DMS53 treated with DMSO at 0.1 percent for 48 hours (cell line): Measurements from ENCODE around the gene NLRP6.

Experiments used
- DNase-seq: peaks from one replicate; lab custom pipeline; 2025; ENCODE audit not compliant: unreplicated experiment; lab: John Stamatoyannopoulos, UW

The NLRP6 gene

DNA sequence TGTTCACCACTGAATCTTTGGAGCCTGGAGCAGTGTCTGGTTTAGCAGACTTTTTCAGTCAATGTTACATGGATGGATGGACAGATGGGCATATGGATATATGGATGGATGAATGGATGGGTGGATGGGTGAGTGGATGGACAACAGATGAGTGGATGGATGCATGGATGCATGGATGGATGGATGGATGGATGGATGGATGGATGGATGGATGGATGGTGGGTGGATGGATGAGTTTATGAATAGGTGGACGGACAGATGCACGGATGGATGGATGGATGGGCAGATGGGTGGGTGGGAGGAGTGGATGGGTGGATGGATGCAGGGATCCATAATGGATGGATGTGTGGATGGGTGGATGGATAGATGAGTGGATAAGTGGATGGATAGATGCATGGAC is 22.4 kb upstream of the NLRP6 start:
- no peak for DNase-seq

- no peak for DNase-seq
Observed at GRCh38 chr11:256952-257737, 21.1 kb upstream of the NLRP6 start.

DNA sequence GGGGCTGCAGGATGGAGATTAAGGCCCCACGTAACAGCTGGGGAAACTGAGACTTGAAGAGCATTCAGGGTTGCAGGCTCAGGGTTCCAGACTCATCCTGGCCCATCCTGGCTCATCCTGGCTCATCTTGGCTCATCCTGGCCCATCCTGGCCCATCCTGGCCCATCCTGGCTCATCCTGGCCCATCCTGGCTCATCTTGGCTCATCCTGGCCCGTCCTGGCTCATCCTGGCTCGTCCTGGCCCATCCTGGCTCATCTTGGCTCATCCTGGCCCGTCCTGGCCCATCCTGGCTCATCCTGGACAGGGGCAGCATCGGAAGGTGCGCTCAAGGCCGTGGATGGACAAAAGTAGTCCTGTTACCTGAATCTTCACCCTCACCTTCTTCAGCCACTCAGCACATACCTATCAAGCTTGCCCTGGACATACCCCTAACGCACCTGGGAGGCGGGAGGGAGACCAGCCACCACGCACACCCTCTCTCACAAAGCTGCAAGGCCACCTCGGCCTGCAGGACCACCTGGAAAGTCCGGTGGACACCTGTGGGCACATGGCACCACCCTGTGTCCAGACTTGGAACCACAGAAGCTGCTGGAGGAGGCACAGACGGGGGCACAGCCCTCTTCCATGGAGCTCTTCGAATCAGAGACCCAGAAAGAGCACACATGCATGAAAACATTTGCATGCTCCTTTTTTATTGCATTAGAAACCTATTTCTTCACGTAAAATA is 20.3 kb upstream of the NLRP6 start:
- no peak for DNase-seq

DNA sequence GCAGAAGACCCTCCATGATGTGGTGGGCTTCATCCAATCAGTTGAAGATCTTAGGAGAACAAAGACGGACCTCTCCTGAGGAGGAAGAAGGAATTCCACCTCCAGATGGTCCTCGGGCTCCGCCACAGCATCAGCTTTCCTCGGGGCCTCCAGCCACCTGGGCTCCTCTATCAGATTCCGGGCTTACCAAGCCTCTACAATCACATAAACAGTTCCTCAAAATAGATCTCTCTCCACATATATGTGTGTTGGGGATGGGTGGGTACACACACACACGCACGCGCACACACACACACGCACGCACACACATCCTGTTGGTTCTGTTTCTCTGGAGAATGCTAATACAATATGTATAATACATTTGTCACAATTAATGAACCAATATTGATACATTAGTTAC is 18.8 kb upstream of the NLRP6 start:
- DNase-seq = no peak

DNA sequence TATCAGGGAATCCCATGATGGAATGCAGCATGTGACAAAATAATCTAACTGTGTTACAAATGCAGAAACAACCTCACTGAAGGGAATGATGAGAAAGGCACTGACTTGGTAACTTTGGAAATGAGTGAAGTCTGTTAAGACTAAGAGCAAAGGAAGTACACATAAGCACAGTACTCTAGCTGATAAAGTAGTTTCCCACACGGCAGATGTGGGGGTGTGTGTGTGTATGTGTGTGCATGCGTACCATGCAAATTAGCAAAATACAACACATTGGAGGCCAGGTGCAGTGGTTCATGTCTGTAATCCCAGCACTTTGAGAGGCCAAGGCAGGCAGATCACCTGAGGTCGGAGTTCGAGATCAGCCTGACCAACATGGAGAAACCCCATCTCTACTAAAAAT is 16.6 kb upstream of the NLRP6 start:
- no peak for DNase-seq

GRCh38 chr11:266676-267439 is 11.3 kb upstream of the NLRP6 start:
- DNase-seq = no peak

DNA sequence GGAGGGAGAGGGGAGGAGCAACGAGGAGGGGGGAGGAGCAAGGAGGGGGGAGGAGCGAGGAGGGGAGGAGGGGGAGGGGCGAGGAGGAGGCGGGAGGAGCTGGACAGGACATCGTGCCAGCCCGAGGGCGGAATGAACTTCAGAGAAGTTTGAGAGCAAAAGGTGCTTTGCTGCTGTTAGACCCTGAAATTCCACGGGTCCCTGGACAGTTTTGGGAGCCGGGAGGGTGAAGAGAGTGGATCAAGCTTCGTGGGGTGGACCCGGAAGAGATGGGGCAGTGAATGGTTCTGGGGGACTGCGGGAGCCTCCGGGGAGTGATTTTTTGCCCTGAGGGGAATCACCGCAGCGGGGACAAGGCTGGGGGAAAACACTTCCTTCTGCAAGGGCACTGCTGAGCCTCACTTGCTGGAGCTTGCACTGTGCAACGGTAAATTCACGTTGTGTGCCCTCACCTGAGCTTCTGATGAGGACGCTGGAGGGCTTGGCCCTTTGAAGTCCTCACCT is 10.7 kb upstream of the NLRP6 start:
- peak; percentile 16 for DNase-seq

GRCh38 chr11:268716-269145 is 9.5 kb upstream of the NLRP6 start:
- peak; percentile 37 for DNase-seq

DNA sequence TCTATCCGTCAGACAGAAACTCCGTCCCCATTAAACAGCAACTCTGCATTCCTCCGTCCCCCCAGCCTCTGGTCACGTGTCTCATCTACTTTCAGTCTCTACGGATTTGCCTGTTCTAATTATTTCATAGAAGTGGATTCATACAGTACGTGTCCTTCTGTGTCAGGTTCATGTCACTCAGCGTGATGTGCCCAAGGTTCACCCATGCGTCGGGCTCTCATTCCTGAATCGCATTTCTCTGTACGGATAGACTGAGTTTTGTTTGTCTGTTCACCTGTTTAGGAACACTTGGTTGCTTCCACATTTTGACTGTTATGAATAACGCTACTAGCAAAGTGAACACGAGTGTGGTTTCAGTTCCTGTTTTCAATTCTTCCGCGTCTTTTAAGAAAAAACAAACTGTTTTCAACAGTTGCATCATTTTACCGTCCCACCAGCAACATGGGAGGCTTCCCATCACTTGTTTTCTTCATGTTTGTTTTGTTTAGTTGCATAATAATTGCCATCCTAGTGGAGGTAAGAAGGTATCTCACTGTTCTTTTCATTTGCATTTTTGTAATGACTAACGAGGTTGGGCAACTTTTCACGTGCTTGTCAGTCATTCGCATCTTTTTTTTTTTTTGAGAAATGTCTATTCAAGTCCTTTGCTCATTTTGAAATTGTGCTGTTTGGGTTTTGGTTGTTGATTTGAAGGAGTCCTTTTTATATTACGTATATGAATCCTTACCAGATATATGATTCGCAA is 8.9 kb upstream of the NLRP6 start:
- no peak for DNase-seq

DNA sequence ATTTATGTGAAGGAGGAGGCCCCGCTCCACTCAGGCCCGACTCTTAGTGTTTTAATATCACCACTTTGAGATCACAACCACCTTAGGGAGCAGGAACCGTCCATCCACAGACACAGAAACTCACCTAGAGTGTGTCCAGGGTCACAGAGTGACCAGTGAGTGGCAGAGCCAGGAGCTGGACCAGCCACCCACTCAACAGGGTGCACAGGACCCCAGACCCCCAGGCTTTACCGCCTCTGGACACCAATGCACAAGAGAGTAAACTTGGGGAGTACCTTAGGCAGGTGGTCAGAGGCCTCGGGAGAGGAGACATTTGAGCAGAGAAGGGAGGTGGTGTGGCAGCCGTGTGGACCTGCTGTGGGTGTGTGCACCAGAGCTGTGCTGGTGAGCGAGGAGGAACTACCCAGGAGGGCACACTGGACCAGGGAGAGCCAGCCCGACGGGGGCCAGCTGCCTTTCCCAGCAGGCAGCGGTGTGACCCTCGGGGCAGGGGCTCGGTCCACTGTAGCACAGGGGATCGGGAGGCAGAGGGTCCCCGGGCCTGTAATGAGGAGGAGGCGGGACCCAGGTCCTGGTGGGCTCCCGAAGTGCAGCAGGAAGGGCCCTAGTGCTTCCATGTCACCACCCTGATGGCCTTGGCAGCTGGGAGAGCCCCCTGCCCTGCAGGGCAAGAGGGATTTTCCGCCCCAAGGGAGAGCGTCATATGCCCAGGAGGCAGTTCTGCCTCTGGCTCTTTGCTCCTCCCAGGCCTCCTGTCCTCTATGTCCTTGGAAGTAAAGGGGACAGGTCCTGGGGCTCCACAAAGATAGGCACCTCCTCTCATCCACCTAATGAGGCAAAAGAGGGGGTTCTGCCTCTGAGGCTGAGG is 7.5 kb upstream of the NLRP6 start:
- DNase-seq = no peak

- no peak for DNase-seq
Observed at GRCh38 chr11:271319-271715, 6.9 kb upstream of the NLRP6 start.

DNA sequence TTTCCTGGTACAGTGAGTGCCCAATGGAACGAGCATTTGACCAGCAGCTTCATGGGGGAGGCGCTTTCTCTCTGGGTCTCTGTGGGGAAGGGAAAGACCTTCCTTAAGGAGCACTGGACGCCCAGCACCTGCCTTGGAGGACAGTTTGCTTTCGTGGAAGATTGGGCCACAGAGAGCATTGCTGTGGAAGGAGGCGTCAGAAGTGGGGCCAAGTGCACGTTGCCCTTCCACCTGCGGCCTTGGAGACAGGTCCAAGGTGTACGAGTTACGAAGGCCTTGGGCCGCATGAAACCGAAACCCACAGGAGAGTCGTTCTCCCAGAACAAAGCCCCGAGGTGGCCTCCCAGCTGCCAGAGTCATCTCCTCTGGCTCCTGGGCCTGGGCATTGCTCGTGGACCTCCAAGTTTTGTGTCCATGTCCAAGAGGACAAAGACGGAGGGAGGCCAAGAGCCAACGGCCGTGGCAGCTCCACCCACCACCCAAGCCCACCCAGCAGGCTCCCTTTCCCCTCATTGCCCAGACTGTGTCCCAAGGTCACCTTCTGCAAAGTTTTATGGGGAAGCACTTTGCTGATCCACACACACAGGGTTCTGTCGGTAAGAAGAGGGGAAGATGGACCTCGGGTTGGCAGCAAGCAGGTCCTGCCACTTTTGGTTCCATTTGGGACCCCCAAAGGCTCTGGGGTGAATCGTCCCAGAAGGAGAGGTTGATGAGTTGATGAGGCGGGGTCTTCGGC is 5.8 kb upstream of the NLRP6 start:
- no peak for DNase-seq

GRCh38 chr11:272931-273198 is 5.3 kb upstream of the NLRP6 start:
- no peak for DNase-seq

- DNase-seq = no peak
Observed at GRCh38 chr11:276219-276618, 2.0 kb upstream of the NLRP6 start.

GRCh38 chr11:279040-279965 is 1.1 kb downstream of the NLRP6 start:
- DNase-seq = no peak

DNA sequence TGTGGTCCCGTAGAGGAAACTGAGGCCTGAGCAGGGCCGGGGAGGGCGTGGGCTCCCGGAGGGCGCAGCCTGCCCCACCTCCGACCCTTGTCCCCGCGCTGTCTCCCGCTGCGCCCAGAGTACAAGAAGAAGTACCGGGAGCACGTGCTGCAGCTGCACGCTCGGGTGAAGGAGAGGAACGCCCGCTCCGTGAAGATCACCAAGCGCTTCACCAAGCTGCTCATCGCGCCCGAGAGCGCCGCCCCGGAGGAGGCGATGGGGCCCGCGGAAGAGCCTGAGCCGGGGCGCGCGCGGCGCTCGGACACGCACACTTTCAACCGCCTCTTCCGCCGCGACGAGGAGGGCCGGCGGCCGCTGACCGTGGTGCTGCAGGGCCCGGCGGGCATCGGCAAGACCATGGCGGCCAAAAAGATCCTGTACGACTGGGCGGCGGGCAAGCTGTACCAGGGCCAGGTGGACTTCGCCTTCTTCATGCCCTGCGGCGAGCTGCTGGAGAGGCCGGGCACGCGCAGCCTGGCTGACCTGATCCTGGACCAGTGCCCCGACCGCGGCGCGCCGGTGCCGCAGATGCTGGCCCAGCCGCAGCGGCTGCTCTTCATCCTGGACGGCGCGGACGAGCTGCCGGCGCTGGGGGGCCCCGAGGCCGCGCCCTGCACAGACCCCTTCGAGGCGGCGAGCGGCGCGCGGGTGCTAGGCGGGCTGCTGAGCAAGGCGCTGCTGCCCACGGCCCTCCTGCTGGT is 1.9 kb downstream of the NLRP6 start:
- peak; percentile 55 for DNase-seq

DNA sequence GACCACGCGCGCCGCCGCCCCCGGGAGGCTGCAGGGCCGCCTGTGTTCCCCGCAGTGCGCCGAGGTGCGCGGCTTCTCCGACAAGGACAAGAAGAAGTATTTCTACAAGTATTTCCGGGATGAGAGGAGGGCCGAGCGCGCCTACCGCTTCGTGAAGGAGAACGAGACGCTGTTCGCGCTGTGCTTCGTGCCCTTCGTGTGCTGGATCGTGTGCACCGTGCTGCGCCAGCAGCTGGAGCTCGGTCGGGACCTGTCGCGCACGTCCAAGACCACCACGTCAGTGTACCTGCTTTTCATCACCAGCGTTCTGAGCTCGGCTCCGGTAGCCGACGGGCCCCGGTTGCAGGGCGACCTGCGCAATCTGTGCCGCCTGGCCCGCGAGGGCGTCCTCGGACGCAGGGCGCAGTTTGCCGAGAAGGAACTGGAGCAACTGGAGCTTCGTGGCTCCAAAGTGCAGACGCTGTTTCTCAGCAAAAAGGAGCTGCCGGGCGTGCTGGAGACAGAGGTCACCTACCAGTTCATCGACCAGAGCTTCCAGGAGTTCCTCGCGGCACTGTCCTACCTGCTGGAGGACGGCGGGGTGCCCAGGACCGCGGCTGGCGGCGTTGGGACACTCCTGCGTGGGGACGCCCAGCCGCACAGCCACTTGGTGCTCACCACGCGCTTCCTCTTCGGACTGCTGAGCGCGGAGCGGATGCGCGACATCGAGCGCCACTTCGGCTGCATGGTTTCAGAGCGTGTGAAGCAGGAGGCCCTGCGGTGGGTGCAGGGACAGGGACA is 2.7 kb downstream of the NLRP6 start:
- no peak for DNase-seq
